ENCODE results near the gene SV2C. TPM values are rescaled to one million over a fixed set of nuclear protein-coding genes. Genes with fewer than 3 reads are reported as not detected.

Gene SV2C
- total RNA-seq, 3 donors from 2014 or later: 0.54 to 1.2 (median 0.58) TPM

DNA sequence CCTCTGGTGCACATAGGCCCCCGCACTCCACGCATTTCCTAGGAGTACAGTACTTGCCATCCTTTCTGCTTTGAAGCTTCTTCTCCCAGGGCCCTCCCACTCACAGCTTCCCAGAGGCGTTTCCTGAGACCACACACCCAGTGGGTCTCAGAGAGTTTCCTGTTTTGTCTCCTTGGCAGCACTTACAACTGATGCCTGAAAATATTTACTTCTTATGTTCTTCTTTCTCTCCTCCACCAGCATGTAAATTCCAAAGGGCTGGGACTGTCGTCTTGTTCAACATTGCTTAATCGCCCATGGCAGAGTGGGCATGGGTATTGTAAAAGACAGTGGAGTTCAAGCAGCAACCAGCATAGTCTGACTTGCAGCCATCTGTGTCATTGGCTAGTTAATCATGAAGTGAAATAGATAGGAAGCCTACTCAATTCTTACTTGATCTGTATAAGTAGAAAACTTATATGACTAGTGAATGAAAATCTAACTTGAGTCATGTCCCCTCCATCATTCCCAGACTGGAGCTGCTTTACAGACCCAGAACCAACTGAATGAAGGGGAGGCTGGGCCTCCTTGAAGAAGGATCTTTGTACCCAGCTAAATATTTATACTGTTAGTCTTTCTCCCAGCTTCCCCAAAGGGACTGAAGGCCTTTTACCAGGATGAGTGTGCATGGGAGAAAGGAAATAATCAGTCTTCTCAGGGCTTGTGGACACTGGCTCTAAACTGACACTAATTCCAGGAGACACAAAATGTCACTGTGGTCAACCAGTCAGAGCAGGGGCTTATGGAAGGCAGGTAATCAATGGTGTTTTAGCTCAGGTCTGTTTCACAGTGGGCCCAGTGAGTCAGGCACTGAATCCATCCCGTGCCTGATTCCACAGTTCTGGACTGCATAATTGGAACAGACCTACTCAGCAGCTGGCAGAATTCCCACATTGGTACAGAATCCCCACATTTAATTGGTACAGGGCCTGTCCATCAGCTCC is 116.4 kb downstream of the SV2C start:
- Histone ChIP-seq H3K9me3 (no peaks in the 10 kb centered on the region), H3K4me1 (ENCODE audit: low read depth) (peaks cover 8% of the 10 kb centered on the region), H3K4me3 (no peak overlapping the region), H3K36me3 (ENCODE audit: low read depth) (no peaks in the 10 kb centered on the region)
- TF ChIP-seq CTCF (IDR thresholded peaks at IDR 0.05): no peak
- intact Hi-C loops (cut with DNase I, micrococcal nuclease): no loop called here
- no peak for DNase-seq
- ATAC-seq: no peak

- no peak for ATAC-seq
- H3K9me3 ChIP-seq: no peaks in the 10 kb centered on the region
- no peak overlapping the region for H3K4me3 ChIP-seq
- no peak for DNase-seq
- no peak for TF ChIP-seq CTCF (IDR thresholded peaks at IDR 0.05)
- H3K36me3 ChIP-seq (ENCODE audit: low read depth): no peaks in the 10 kb centered on the region
- H3K4me1 ChIP-seq (ENCODE audit: low read depth): peaks cover 8% of the 10 kb centered on the region
- intact Hi-C loops (cut with DNase I, micrococcal nuclease): no loop called here
These were observed 119.0 kb downstream of the SV2C start for GRCh38 chr5:76202182-76202581.

GRCh38 chr5:76204191-76204590 is 121.0 kb downstream of the SV2C start:
- Histone ChIP-seq H3K36me3 (ENCODE audit: low read depth) (no peaks in the 10 kb centered on the region), H3K9me3 (no peaks in the 10 kb centered on the region), H3K4me3 (no peak overlapping the region), H3K4me1 (ENCODE audit: low read depth) (peaks cover 8% of the 10 kb centered on the region)
- intact Hi-C loops (cut with DNase I, micrococcal nuclease): no loop called here
- ATAC-seq (peak; percentile 72), DNase-seq (no peak)
- no peak for TF ChIP-seq CTCF (IDR thresholded peaks at IDR 0.05)

- no peak overlapping the region for H3K4me3 ChIP-seq
- intact Hi-C loops (cut with DNase I, micrococcal nuclease): no loop called here
- no peak for TF ChIP-seq CTCF (IDR thresholded peaks at IDR 0.05)
- H3K36me3 ChIP-seq (ENCODE audit: low read depth): no peaks in the 10 kb centered on the region
- H3K9me3 ChIP-seq: no peaks in the 10 kb centered on the region
- ATAC-seq: peak; percentile 96
- peaks cover 8% of the 10 kb centered on the region for H3K4me1 ChIP-seq (ENCODE audit: low read depth)
- DNase-seq: peak in 1 of 3 donors; percentile 61
These were observed 121.5 kb downstream of the SV2C start for GRCh38 chr5:76204713-76205112.

DNA sequence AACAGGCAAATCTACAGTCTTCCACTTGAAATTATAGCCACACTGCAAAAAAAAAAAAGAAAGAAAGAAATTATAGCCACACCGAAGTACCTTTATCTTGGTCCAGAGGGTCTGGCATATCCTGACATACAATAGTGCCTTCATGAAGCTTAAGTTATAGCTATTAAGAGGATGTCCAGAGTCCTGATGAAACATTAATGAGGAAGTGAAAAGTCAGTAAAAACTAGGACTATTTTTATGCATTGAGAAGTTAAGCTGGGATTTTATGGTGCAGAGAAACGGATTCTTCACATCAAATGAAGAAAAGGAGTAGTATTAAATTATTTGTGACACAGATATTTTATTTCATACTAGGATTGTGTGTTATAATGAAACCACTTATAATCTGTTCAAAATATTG is 123.9 kb downstream of the SV2C start:
- Histone ChIP-seq H3K36me3 (ENCODE audit: low read depth) (no peaks in the 10 kb centered on the region), H3K4me3 (no peak overlapping the region), H3K4me1 (ENCODE audit: low read depth) (peaks cover 8% of the 10 kb centered on the region), H3K9me3 (no peaks in the 10 kb centered on the region)
- TF ChIP-seq CTCF (IDR thresholded peaks at IDR 0.05): no peak
- DNase-seq: no peak
- no peak for ATAC-seq
- intact Hi-C loops (cut with DNase I, micrococcal nuclease): no loop called here

Measured in mucosa of descending colon (tissue), 3 donors.